Measurements from ENCODE around the gene CLCN6.

GRCh38 chr1:11761285-11761684 lies 44.7 kb upstream of the CLCN6 start:
- no peak for TF ChIP-seq CTCF (IDR thresholded peaks at IDR 0.05)
- no peak for TF ChIP-seq POLR2A (IDR thresholded peaks at IDR 0.05)
